HG03097 (cell line): ENCODE measurements around the gene FNDC3B.

Source experiments
- ATAC-seq: cut with Tn5 transposase; IDR thresholded peaks from one replicate; pipeline ENCODE4 v1.9.1; 2021; ENCODE audit not compliant: unreplicated experiment, low FRiP score

FNDC3B gene

GRCh38 chr3:172204716-172205115 lies 165.3 kb downstream of the FNDC3B start:
- no peak for ATAC-seq

DNA sequence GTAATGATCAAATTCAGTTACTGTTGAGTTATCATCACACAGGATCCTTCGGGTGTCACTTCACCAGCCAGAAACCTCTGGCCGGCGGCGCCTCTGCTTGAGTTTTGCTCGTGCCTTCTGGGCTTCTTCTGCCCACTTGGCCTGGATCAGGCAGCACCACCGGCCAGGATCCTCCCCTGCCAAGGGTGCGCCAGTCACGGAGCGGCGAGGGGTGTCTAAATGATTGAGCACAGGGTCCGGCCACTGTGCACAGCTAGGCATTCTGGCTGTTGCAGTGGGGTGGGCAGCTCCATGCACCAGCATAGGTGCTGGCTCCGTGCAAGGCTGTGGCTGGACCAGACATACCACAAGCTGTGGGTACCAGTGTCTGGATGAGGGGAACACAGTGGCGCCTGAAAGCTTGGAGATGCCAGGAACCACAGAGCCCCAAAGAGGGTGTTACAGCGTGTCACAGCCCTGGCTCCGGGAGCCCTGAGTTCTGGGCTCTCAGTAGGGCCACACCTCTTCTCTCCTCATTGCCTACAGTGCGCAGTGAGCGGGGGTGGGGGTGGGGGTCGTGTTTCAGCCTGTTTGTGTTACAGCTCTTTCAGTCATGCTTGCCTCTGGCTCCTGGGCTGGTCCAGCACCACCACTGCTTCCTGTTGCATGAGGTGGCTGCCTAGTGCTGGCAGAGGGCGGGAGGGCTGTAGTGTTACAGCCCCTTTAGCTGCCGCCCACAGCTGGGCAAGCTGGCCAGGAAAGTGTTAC lies 169.4 kb downstream of the FNDC3B start:
- ATAC-seq, result no peak

GRCh38 chr3:172209333-172210321 lies 170.2 kb downstream of the FNDC3B start:
- no peak for ATAC-seq

DNA sequence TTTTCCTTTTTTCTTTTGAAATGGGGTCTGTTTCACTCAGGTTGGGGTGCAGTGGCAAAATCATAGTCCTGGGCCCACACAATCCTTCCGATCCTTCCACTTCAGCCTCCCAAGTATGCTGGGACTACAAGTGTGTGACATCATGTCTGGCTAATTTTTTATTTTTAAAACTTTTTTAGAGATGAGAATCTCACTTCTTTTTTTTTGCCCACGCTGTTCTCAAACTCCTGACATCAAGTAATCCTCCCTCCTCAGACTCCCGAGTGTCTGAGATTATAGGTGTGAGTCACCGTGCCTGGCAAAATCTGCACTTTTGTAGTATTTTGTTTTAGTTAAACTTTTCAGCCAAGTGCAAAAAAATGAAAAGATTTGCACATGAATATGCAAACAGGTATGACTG lies 171.0 kb downstream of the FNDC3B start:
- no peak for ATAC-seq

- ATAC-seq, result no peak
Measured at GRCh38 chr3:172211123-172211522, 171.7 kb downstream of the FNDC3B start.

DNA sequence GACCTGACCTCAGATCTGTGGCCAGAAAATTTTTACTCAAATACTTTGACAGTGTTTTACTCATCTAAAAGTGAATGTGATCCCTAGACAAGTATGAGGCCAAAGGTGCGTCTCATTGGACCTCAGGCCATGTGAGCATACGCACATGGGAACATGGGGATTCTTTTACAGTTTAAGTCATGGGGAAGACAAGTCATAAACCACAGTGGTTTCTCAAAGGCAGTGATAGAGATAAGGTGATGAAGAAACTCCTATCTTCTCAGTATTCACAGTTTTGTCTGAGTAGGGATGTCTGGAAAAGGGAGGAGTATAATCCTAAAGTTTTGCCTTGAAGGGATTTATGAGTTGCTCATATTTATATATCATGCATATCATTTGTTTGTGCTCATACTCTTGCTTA lies 173.8 kb downstream of the FNDC3B start:
- no peak for ATAC-seq

DNA sequence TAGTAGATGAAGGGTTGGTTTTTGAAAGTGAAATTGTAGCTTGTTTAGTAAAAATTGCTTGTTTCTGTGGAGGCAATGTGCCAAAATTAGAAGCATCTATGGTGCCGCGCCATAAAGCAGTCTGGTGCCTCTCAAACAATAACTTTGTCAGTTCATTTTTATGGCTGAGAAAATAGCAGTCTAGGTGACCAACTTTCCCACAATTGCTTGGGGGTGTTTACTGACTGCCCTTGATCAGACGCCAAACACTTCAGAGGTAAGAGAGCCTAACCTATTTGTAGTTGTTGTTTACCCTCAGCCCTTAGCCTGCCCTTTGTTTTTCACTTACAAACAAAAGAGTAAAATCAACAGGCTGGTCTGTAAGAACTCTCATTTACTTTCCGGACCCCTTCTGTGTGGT lies 174.5 kb downstream of the FNDC3B start:
- no peak for ATAC-seq

GRCh38 chr3:172216267-172216666 lies 176.9 kb downstream of the FNDC3B start:
- no peak for ATAC-seq

DNA sequence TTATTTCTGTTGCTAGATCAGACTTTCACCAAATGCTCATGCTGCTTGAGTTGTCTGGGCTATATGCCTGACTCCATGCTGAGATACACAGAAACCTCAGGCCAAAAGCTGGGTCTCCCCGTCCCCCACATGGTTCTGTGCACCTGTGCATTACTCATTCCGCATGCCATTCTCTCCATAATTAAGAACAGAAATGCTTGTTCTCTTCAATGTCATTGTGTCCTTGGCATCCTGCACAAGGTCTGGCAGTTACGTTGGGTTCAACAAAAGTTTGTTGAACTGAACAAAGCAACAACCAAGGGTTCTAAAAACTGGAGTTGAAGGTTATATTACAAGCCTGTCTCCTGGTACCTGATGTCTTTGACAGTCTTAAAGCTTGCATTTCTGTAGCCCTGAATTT lies 177.5 kb downstream of the FNDC3B start:
- ATAC-seq, result no peak

DNA sequence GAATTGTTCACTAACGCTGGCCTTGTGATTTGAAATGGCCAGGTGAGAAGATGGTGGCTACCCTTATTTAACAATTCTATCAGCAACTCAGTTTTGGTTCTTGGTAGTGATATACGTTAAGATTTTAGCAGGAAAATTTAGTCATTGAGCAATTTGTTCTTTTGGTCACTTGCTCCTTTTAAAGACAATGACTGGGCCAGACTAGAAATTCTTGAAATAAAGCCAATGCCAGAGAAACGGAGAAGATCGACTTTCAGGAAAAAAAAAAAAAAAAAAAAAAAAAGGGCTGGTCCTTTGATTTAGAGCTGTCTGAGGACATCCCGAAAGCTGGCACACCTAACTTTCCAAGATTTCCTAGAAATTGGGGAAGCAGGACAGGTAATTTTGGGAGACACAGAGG lies 178.5 kb downstream of the FNDC3B start:
- ATAC-seq, result no peak

DNA sequence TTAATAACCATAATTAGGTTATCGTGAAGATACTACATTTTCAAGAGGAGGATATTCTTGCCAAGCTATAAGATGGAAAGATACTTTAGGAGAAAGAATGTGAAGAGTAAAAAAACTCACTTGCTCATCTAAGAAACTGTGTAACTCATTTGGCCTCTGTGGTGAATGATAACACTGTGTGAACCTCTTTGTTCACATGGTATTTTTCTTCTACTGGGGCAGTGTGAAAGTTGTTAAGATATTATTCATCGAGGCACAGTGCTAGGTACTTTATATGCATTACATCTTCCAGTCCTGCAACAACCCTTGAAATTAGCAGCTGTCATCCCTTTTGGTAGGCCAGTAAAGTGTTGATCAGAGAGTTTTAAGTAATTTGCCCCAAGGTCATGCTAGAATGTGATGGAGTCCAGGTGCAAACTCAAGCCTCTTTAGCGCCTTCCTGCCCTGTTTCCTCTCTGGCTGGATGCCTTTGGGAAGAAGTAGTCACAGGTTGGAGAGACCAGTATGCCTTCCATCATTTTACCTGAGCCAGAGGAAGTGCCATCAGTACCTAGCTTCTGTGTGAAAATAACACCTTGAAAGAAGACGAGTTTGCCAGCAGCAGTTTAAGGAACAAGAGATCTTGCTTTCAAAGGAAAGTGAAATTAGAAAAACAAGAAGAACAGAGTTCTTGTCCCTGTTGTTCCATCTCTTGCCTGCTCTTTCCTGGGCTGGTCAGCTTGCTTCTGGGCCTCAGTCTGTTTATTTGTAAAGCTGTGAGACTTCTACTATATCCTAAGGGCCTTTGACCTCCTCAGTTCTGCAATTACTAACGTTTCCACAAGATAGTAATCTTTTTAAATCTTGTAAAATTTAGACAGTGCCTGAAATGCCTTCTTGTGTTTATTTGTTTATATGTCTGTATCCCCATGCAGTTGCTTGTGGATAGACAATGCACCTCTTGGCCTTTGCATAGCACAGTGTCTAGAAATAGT lies 179.3 kb downstream of the FNDC3B start:
- no peak for ATAC-seq

GRCh38 chr3:172219750-172220149 lies 180.4 kb downstream of the FNDC3B start:
- ATAC-seq, result no peak

- ATAC-seq, result no peak
Measured at GRCh38 chr3:172221547-172221946, 182.2 kb downstream of the FNDC3B start.

DNA sequence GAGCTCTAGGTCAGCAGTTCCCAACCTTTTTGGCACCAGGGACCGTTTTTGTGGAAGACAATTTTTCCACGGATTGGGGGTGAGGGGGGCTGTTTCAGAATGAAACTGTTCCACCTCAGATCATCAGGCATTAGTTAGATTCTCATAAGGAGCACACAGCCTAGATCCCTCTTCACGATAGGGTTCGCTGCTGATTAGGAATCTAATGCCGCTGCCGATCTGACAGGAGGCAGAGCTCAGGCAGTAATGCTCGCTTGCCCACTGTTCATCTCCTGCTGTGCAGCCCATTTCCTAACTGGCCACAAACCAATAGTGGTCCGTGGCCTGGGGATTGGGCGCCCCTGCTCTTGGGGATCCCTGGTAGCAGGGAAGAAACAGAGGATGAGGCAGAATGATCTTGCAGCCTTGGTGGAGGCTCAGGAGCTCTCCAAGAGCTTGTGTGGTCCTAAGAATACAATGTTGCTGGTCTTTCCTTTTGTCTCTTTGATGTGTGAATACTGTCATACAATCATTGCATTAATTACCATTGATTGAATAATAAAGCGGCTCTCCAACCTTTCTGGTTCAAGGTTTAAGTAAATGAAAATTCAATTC lies 183.2 kb downstream of the FNDC3B start:
- no peak for ATAC-seq

- ATAC-seq, result no peak
Measured at GRCh38 chr3:172223870-172224269, 184.5 kb downstream of the FNDC3B start.

DNA sequence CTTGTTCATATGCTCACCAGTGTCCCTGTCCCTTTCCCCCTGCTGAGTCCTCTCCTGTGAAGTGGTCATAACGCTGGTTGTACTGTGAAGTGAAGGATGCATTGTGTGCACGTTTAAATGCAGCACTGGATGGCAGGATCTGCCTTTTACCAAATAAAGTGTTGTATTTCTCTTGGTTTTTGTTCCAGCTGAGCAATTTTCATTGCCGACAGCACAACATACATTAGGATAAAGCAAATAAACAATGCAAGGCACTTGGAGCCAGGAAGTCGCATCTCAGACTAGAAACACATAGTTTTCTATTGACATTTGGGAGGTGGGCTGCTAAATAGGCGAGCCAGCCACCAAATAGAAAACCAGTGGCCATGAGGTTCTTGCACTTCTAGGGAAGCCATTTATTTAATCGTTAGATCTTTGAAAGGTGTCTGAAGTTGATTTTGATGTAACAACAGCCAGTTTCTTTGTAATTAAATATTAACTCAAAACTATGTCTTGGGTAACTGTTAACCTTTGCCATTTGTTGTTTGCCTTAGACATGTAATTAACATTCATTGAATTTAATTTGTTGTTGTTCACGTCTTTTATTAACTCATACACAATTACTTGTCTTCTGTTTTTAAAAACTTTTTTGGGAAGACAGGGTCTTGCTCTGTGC lies 185.3 kb downstream of the FNDC3B start:
- no peak for ATAC-seq

GRCh38 chr3:172225215-172225707 lies 185.9 kb downstream of the FNDC3B start:
- ATAC-seq, result no peak

DNA sequence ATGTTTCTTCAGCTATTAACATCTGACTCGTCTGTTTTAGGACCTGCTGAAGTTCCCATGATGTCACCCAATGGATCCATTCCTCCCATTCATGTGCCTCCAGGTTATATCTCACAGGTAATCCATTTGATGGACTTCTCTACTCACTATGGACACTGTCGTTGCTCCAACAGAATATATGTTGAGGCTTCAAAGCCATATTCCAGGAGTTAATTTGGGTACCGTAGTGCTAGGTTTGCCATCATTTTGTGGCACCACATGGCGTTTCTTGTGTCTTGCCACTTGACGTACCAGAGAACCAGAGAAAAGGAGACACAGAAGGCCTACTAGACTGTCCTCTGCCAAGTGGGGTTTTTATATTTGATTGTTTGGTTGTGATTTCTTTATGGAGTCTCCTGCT lies 187.5 kb downstream of the FNDC3B start:
- ATAC-seq, result no peak

- ATAC-seq, result no peak
Measured at GRCh38 chr3:172227340-172228035, 188.1 kb downstream of the FNDC3B start.
